HCT116 (cell line): ENCODE data around the gene PDHB. TPM values are rescaled to one million over a fixed set of nuclear protein-coding genes. Genes with fewer than 3 reads are reported as not detected.

ENCODE experiments used
- ATAC-seq: fragments of 200-7000 bp; cut with Tn5 transposase; 2 replicates; pipeline ENCODE4 v1.9.1; 2020; ENCODE audit warnings: mild to moderate bottlenecking, moderate library complexity
- BruUV-seq: library from RNA; stranded (reverse); fragments of 400-500 nt; replicated peaks from 2 replicates; lab custom pipeline; 2021; lab: Mats Ljungman, UMichigan
- CTCF ChIA-PET: fragments of 300-600 bp; sonication (Branson Sonifier 250); formaldehyde crosslinking; loops from one replicate; lab custom pipeline; 2021; ENCODE audit warnings: antibody characterized with exemption; lab: Charles Lee
- POLR2A ChIA-PET: fragments of 300-600, 350-600 bp; sonication (Branson Sonifier 250); formaldehyde crosslinking; loops from one replicate; lab custom pipeline; 2021; ENCODE audit warnings: antibody characterized with exemption; lab: Charles Lee
- RAD21 ChIA-PET, 2 experiments: fragments of 300-600 bp; sonication (Branson Sonifier 250); formaldehyde crosslinking; loops; one replicate each; lab custom pipeline; 2023; ENCODE audit warnings: low total read pairs in 2 of 2; ENCODE audit not compliant: uncharacterized antibody in 2 of 2, unreplicated experiment in 2 of 2, low non-redundant PET in 1 of 2; lab: Charles Lee
- DNase-seq: peaks from one replicate; pipeline ENCODE4 v3.0.0-alpha.2; 2010; ENCODE audit warnings: low read depth, low spot score
- H2AFZ ChIP-seq: fragments of 200-600 bp; shearing (Covaris generic), sonication (generic); 2 replicates; pipeline ENCODE4 v1.6.1; 2017; ENCODE audit warnings: low read depth, mixed run types, mixed read lengths, antibody characterized with exemption, low read length; ENCODE audit not compliant: poor library complexity, severe bottlenecking
- H3K27ac ChIP-seq: 2 replicates; pipeline ENCODE4 v1.5.1; 2012; ENCODE audit warnings: low read depth, low read length
- H3K27me3 ChIP-seq: fragments of 200-600 bp; sonication (generic); 2 replicates; pipeline ENCODE4 v1.6.1; 2016; ENCODE audit warnings: mixed run types, low read length, mixed read lengths; ENCODE audit not compliant: insufficient read depth
- H3K36me3 ChIP-seq, 2 experiments: fragments of 200-500 bp in 1 of 2; fragments of 200-600 bp in 1 of 2; sonication (Bioruptor generic) in 1 of 2; sonication (generic) in 1 of 2; 2 replicates each; pipeline versions ENCODE4 v1.5.1 to v1.6.1; 2014 to 2016; ENCODE audit warnings: low read length in 2 of 2, inconsistent platforms in 1 of 2, mixed read lengths in 1 of 2, mixed run types in 1 of 2; ENCODE audit not compliant: insufficient read depth in 2 of 2, control insufficient read depth in 1 of 2
- H3K4me1 ChIP-seq, 2 experiments: fragments of 200-600 bp in 1 of 2; sonication (generic) in 1 of 2; 2 replicates each; pipeline versions ENCODE4 v1.5.1 to v1.6.1; 2012 to 2017; ENCODE audit warnings: low read length in 2 of 2, inconsistent platforms in 1 of 2, mild to moderate bottlenecking in 1 of 2, mixed read lengths in 1 of 2, mixed run types in 1 of 2, moderate library complexity in 1 of 2; ENCODE audit not compliant: insufficient read depth in 2 of 2, control insufficient read depth in 1 of 2
- H3K4me2 ChIP-seq: fragments of 200-600 bp; sonication (generic); 2 replicates; pipeline ENCODE4 v1.6.1; 2017; ENCODE audit warnings: mixed run types, low read length, mixed read lengths
- H3K4me3 ChIP-seq, 2 experiments: fragments of 200-600 bp in 1 of 2; sonication (generic) in 1 of 2; replicated peaks in 1 of 2; 2 replicates each; pipeline ENCODE4 v1.5.1; 2011 to 2016; ENCODE audit warnings: low read length in 2 of 2, control low read depth in 1 of 2, low read depth in 1 of 2, mild to moderate bottlenecking in 1 of 2, mixed read lengths in 1 of 2, mixed run types in 1 of 2
- H3K79me2 ChIP-seq: fragments of 200-600 bp; sonication (generic); 2 replicates; pipeline ENCODE4 v1.6.1; 2017; ENCODE audit warnings: mild to moderate bottlenecking, mixed run types, low read length, moderate library complexity, mixed read lengths; ENCODE audit not compliant: insufficient read depth
- H3K9ac ChIP-seq: fragments of 200-600 bp; sonication (generic); 2 replicates; pipeline ENCODE4 v1.6.1; 2016; ENCODE audit warnings: low read length, mixed read lengths
- H3K9me2 ChIP-seq: fragments of 200-600 bp; sonication (generic), shearing (Covaris generic); 2 replicates; pipeline ENCODE4 v1.6.1; 2017; ENCODE audit warnings: mixed run types, mild to moderate bottlenecking, moderate library complexity; ENCODE audit not compliant: insufficient read depth
- H3K9me3 ChIP-seq, 2 experiments: fragments of 200-500 bp in 1 of 2; fragments of 200-600 bp in 1 of 2; sonication (Bioruptor generic) in 1 of 2; sonication (generic) in 1 of 2; 2 replicates each; pipeline ENCODE4 v1.6.1; 2014 to 2017; ENCODE audit warnings: low read length in 2 of 2, mixed read lengths in 2 of 2, inconsistent platforms in 1 of 2, low read depth in 1 of 2, mild to moderate bottlenecking in 1 of 2, mixed run types in 1 of 2, moderate library complexity in 1 of 2; ENCODE audit not compliant: control insufficient read depth in 1 of 2, insufficient read depth in 1 of 2
- H4K20me1 ChIP-seq: fragments of 200-600 bp; sonication (generic), shearing (Covaris generic); 2 replicates; pipeline ENCODE4 v1.6.1; 2017; ENCODE audit warnings: mixed run types, mild to moderate bottlenecking, moderate library complexity; ENCODE audit not compliant: insufficient read depth
- ATF3 ChIP-seq: IDR thresholded peaks from 2 replicates; pipeline ENCODE4 v1.6.1; 2012
- CBX3 ChIP-seq: IDR thresholded peaks from 2 replicates; pipeline ENCODE4 v1.6.1; 2012; ENCODE audit warnings: low read depth
- CTCF ChIP-seq, 3 experiments: fragments of 200-600 bp in 1 of 3; sonication (generic) in 1 of 3; IDR thresholded peaks in 2 of 3; conservative IDR thresholded peaks in 1 of 3; 2 replicates each; pipeline ENCODE4 v1.5.1; 2012 to 2017; ENCODE audit warnings: low read depth in 2 of 3, low read length in 2 of 3, antibody characterized with exemption in 1 of 3, borderline replicate concordance in 1 of 3, control low read depth in 1 of 3, mild to moderate bottlenecking in 1 of 3, mixed read lengths in 1 of 3, mixed run types in 1 of 3, moderate library complexity in 1 of 3; ENCODE audit not compliant: insufficient read depth in 1 of 3
- EGR1 ChIP-seq: IDR thresholded peaks from 2 replicates; pipeline ENCODE4 v1.6.1; 2012; ENCODE audit warnings: low read depth
- ELF1 ChIP-seq: IDR thresholded peaks from 2 replicates; pipeline ENCODE4 v1.6.1; 2012; ENCODE audit warnings: low read depth, borderline replicate concordance
- EZH2 ChIP-seq: fragments of 200-600 bp; sonication (generic); IDR thresholded peaks from 2 replicates; pipeline ENCODE4 v1.6.1; 2017; ENCODE audit warnings: antibody characterized with exemption, mixed run types
- EZH2phosphoT487 ChIP-seq: fragments of 200-600 bp; IDR thresholded peaks from 2 replicates; pipeline ENCODE4 v1.6.1; 2018; ENCODE audit warnings: antibody characterized with exemption, borderline replicate concordance
- JUND ChIP-seq: IDR thresholded peaks from 2 replicates; pipeline ENCODE4 v1.6.1; 2012
- MAX ChIP-seq: IDR thresholded peaks from 2 replicates; pipeline ENCODE4 v1.6.1; 2012
- POLR2A ChIP-seq: IDR thresholded peaks from 2 replicates; pipeline ENCODE4 v1.7.0; 2011; ENCODE audit warnings: borderline replicate concordance; ENCODE audit not compliant: insufficient read depth, insufficient read length; ENCODE audit errors: extremely low read depth
- POLR2AphosphoS5 ChIP-seq: IDR thresholded peaks from 2 replicates; pipeline ENCODE4 v1.6.1; 2011; ENCODE audit warnings: mild to moderate bottlenecking, low read depth, low read length, moderate library complexity
- RAD21 ChIP-seq: IDR thresholded peaks from 2 replicates; pipeline ENCODE4 v1.6.1; 2012; ENCODE audit warnings: low read depth, mild to moderate bottlenecking
- REST ChIP-seq: IDR thresholded peaks from 2 replicates; pipeline ENCODE4 v1.6.1; 2012; ENCODE audit warnings: low read depth
- SIN3A ChIP-seq: IDR thresholded peaks from 2 replicates; pipeline ENCODE4 v1.6.1; 2012; ENCODE audit warnings: low read depth
- SP1 ChIP-seq: IDR thresholded peaks from 2 replicates; pipeline ENCODE4 v1.6.1; 2012; ENCODE audit warnings: low read depth
- TCF7L2 ChIP-seq: IDR thresholded peaks from 2 replicates; pipeline ENCODE4 v1.7.0; 2011; ENCODE audit warnings: borderline replicate concordance, inconsistent platforms; ENCODE audit not compliant: insufficient read depth, insufficient read length; ENCODE audit errors: extremely low read depth
- ZNF274 ChIP-seq: fragments of 200-500 bp; sonication (Bioruptor generic); IDR thresholded peaks from 2 replicates; pipeline ENCODE4 v1.6.1; 2014; ENCODE audit warnings: mild to moderate bottlenecking, low read depth, low read length, inconsistent platforms
- intact Hi-C: fragments of 100-400 bp; cut with micrococcal nuclease; formaldehyde crosslinking; loops from 2 replicates; pipeline ENCODE4 v1.10.0; 2022
- total RNA-seq: library from RNA; stranded (reverse); gene quantifications from one replicate; pipeline ENCODE4 v1.2.1, GENCODE V29; 2021; ENCODE audit not compliant: unreplicated experiment

The PDHB gene
- total RNA-seq, 1 experiment from 2014 or later: 60.2 TPM

- TF ChIP-seq EZH2phosphoT487: no peak
- TF ChIP-seq JUND: peak; percentile 93
- no peak for TF ChIP-seq ELF1
- TF ChIP-seq SIN3A: peak; percentile 88
- no peak for TF ChIP-seq POLR2A
- no peak for TF ChIP-seq ATF3
These were observed 37.6 kb upstream of the PDHB start (continued) for GRCh38 chr3:58471025-58471887.

GRCh38 chr3:58470363-58471024, 36.9 kb upstream of the PDHB start:
- Histone ChIP-seq H3K9me3 (no peaks in the 10 kb centered on the region), H3K27ac (peak overlapping the region; percentile 77), H3K36me3 (no peaks in the 10 kb centered on the region), H4K20me1 (no peaks in the 10 kb centered on the region), H3K9ac (peak overlapping the region; percentile 0; the same call in 1 of the 2 replicates), H3K27me3 (no peaks in the 10 kb centered on the region), H2AFZ (peak overlapping the region; percentile 6), H3K9me2 (no peaks in the 10 kb centered on the region), H3K4me3 (peak overlapping the region in 1 of 2 experiments; percentile 27; a peak in 2 of 4 replicates), H3K79me2 (no peaks in the 10 kb centered on the region), H3K4me1 (peaks cover 38 to 53% of the 10 kb centered on the region in 2 experiments), H3K4me2 (peak overlapping the region; percentile 67)
- CTCF ChIA-PET: no interaction called here
- intact Hi-C loops: no loop called here
- BruUV-seq: no TSS peak
- RAD21 ChIA-PET: interaction anchor here in 1 of 2 experiments (1.0 kb wide), 1 partner anchor 21 kb away, joined by 3 read pairs; the partner anchor contains the start of gene KCTD6
- POLR2A ChIA-PET: no interaction called here
- DNase-seq (no peak), ATAC-seq (no peak; the same call in 1 of the 2 replicates)
- TF ChIP-seq SIN3A (no peak), ZNF274 (no peak), CBX3 (no peak), MAX (no peak), POLR2AphosphoS5 (no peak), TCF7L2 (no peak), RAD21 (no peak), REST (no peak), JUND (no peak), EZH2phosphoT487 (no peak), ELF1 (no peak), EGR1 (no peak), SP1 (no peak), CTCF (IDR thresholded peaks at IDR 0.05 in 2 of 3, conservative IDR thresholded peaks at IDR 0.05 in 1 of 3; ENCODE audit: borderline replicate concordance in 1 of 3, insufficient read depth in 1 of 3, low read depth in 2 of 3, low read length in 2 of 3) (no peak), EZH2 (no peak), POLR2A (no peak)
